ENCODE measurements around the gene FAM107B.
A peak's percentile ranks its signal among the peaks of the same experiment; 100 is the strongest.

Gene FAM107B

DNA sequence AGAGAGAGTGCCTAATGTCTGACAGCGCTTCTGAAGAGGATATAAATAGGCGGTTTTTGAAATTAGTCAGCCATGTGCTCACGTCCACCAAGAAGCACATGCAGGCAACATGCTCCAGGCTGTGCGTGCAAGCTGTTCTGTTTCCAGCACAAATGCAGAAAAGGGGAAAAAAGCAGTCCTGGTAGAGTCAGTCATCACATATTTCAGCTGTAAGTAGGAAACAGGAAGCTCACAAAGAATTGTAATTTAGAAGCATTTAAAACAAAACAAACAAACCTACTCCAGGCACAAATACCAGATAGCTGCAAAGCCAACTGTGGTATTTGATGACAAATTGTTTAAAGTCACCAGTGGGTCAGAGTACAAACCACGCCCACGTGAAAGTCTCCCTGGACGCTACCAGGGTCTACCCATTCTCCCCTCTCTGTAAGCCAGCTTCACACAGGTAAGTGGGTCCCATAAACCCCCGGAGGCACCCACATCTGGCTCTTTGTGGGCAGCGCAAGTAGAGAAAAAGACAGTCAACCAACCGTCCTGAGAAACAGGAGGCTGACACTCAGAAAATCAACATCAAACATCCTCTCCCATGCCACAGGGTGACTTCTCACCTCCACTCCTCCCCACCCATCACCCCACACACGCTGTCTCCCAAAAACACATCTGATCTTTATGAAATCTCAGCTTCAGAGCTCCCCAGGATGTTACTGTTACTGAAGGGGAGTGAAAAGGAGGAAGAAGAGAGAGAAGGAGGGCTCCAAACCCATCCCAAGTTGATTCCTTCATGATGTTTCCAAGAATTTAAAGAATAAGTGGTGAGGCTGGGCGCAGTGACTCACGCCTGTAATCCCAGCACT is 186.4 kb downstream of the FAM107B start:
- Histone ChIP-seq H2BK15ac (ENCODE audit: low read depth, poor library complexity, severe bottlenecking) (peak overlapping the region; percentile 98), H3K4me3 (ENCODE audit: insufficient read depth in 1 of 2, low read depth in 1 of 2, low read length in 2 of 2) (no peak overlapping the region), H3K14ac (ENCODE audit: low read length in 2 of 2) (no peak overlapping the region), H3K23ac (ENCODE audit: low read length in 2 of 2) (no peak overlapping the region), H2BK120ac (ENCODE audit: low read depth, low read length) (no peak overlapping the region), H3K36me3 (ENCODE audit: control insufficient read depth in 1 of 2, insufficient read depth in 2 of 2, low read depth in 1 of 2, low read length in 2 of 2) (peaks cover 0 to 3% of the 10 kb centered on the region in 2 experiments), H3K9me3 (ENCODE audit: control insufficient read depth, low read length) (no peaks in the 10 kb centered on the region), H3K27me3 (ENCODE audit: control insufficient read depth in 1 of 2, insufficient read depth in 1 of 2, low read length in 2 of 2) (no peaks in the 10 kb centered on the region), H3K4me2 (ENCODE audit: low read length, poor library complexity, severe bottlenecking) (no peak overlapping the region), H3K79me1 (replicated peaks; ENCODE audit: low read length, poor library complexity, severe bottlenecking) (peaks cover 35% of the 10 kb centered on the region), H2AK5ac (ENCODE audit: low read length, severe bottlenecking) (no peak overlapping the region), H3K27ac (ENCODE audit: low read length, poor library complexity, severe bottlenecking) (no peak overlapping the region), H3K9ac (ENCODE audit: low read length) (peak overlapping the region; percentile 50), H4K8ac (ENCODE audit: low read length) (peak overlapping the region; percentile 33), H2BK12ac (ENCODE audit: low read length in 2 of 2) (peak overlapping the region; percentile 64 to 84), H4K91ac (ENCODE audit: low read length) (no peak overlapping the region), H2AFZ (ENCODE audit: low read depth, low read length) (no peak overlapping the region), H3K4ac (ENCODE audit: low read depth in 1 of 2, low read length in 2 of 2) (no peak overlapping the region), H3K4me1 (ENCODE audit: control insufficient read depth, insufficient read depth, low read depth, low read length) (peaks cover 15% of the 10 kb centered on the region), H2BK5ac (ENCODE audit: low read depth, low read length, poor library complexity, severe bottlenecking) (no peak overlapping the region), H3K18ac (ENCODE audit: low read depth in 1 of 2, low read length in 2 of 2) (peak overlapping the region; percentile 7 to 23)
- peak; percentile 99 for DNase-seq
- 11% methylated on average over 11 of the region's 13 CpGs for WGBS

GRCh38 chr10:14587540-14588083 is 187.1 kb downstream of the FAM107B start:
- Histone ChIP-seq H3K4me2 (ENCODE audit: low read length, poor library complexity, severe bottlenecking) (no peak overlapping the region), H2BK15ac (ENCODE audit: low read depth, poor library complexity, severe bottlenecking) (peak overlapping the region; percentile 13), H3K27me3 (ENCODE audit: control insufficient read depth in 1 of 2, insufficient read depth in 1 of 2, low read length in 2 of 2) (no peaks in the 10 kb centered on the region), H4K8ac (ENCODE audit: low read length) (no peak overlapping the region), H3K23ac (ENCODE audit: low read length in 2 of 2) (peak overlapping the region in 1 of 2 experiments; percentile 31), H2AFZ (ENCODE audit: low read depth, low read length) (no peak overlapping the region), H4K91ac (ENCODE audit: low read length) (peak overlapping the region; percentile 58), H3K4ac (ENCODE audit: low read depth in 1 of 2, low read length in 2 of 2) (peak overlapping the region; percentile 67 to 78), H3K27ac (ENCODE audit: low read length, poor library complexity, severe bottlenecking) (peak overlapping the region; percentile 23), H3K36me3 (ENCODE audit: control insufficient read depth in 1 of 2, insufficient read depth in 2 of 2, low read depth in 1 of 2, low read length in 2 of 2) (peaks cover 0 to under 1% of the 10 kb centered on the region in 2 experiments), H3K79me1 (replicated peaks; ENCODE audit: low read length, poor library complexity, severe bottlenecking) (peaks cover 39% of the 10 kb centered on the region), H2AK5ac (ENCODE audit: low read length, severe bottlenecking) (peak overlapping the region; percentile 78), H3K9ac (ENCODE audit: low read length) (peak overlapping the region; percentile 31), H3K4me3 (ENCODE audit: insufficient read depth in 1 of 2, low read depth in 1 of 2, low read length in 2 of 2) (no peak overlapping the region), H2BK5ac (ENCODE audit: low read depth, low read length, poor library complexity, severe bottlenecking) (no peak overlapping the region), H3K4me1 (ENCODE audit: control insufficient read depth, insufficient read depth, low read depth, low read length) (peaks cover 15% of the 10 kb centered on the region), H2BK12ac (ENCODE audit: low read length in 2 of 2) (peak overlapping the region in 1 of 2 experiments; percentile 38), H3K9me3 (ENCODE audit: control insufficient read depth, low read length) (no peaks in the 10 kb centered on the region), H3K14ac (ENCODE audit: low read length in 2 of 2) (no peak overlapping the region), H2BK120ac (ENCODE audit: low read depth, low read length) (peak overlapping the region; percentile 80), H3K18ac (ENCODE audit: low read depth in 1 of 2, low read length in 2 of 2) (peak overlapping the region; percentile 38 to 91)
- WGBS, result 40% methylated on average over 6 of the region's 6 CpGs
- DNase-seq, result no peak

GRCh38 chr10:14586901-14587300 is 187.8 kb downstream of the FAM107B start:
- no peak overlapping the region for H3K27ac ChIP-seq (ENCODE audit: low read length, poor library complexity, severe bottlenecking)
- peaks cover 35% of the 10 kb centered on the region for H3K79me1 ChIP-seq (replicated peaks; ENCODE audit: low read length, poor library complexity, severe bottlenecking)
- no peak overlapping the region for H4K8ac ChIP-seq (ENCODE audit: low read length)
- 98% methylated on average over 6 of the region's 6 CpGs for WGBS
- H3K27me3 ChIP-seq (ENCODE audit: control insufficient read depth in 1 of 2, insufficient read depth in 1 of 2, low read length in 2 of 2), result no peaks in the 10 kb centered on the region
- H3K9me3 ChIP-seq (ENCODE audit: control insufficient read depth, low read length), result no peaks in the 10 kb centered on the region
- H2AK5ac ChIP-seq (ENCODE audit: low read length, severe bottlenecking), result no peak overlapping the region
- no peaks in the 10 kb centered on the region for H3K36me3 ChIP-seq (ENCODE audit: control insufficient read depth in 1 of 2, insufficient read depth in 2 of 2, low read depth in 1 of 2, low read length in 2 of 2)
- no peak overlapping the region for H2AFZ ChIP-seq (ENCODE audit: low read depth, low read length)
- no peak overlapping the region for H3K23ac ChIP-seq (ENCODE audit: low read length in 2 of 2)
- H2BK120ac ChIP-seq (ENCODE audit: low read depth, low read length), result no peak overlapping the region
- H2BK12ac ChIP-seq (ENCODE audit: low read length in 2 of 2), result no peak overlapping the region
- no peak overlapping the region for H2BK5ac ChIP-seq (ENCODE audit: low read depth, low read length, poor library complexity, severe bottlenecking)
- no peak for DNase-seq
- H2BK15ac ChIP-seq (ENCODE audit: low read depth, poor library complexity, severe bottlenecking), result no peak overlapping the region
- no peak overlapping the region for H3K14ac ChIP-seq (ENCODE audit: low read length in 2 of 2)
- H3K18ac ChIP-seq (ENCODE audit: low read depth in 1 of 2, low read length in 2 of 2), result no peak overlapping the region
- H3K4me3 ChIP-seq (ENCODE audit: insufficient read depth in 1 of 2, low read depth in 1 of 2, low read length in 2 of 2), result no peak overlapping the region
- H3K4me1 ChIP-seq (ENCODE audit: control insufficient read depth, insufficient read depth, low read depth, low read length), result peaks cover 15% of the 10 kb centered on the region
- H3K4me2 ChIP-seq (ENCODE audit: low read length, poor library complexity, severe bottlenecking), result no peak overlapping the region
- H4K91ac ChIP-seq (ENCODE audit: low read length), result no peak overlapping the region
- H3K4ac ChIP-seq (ENCODE audit: low read depth in 1 of 2, low read length in 2 of 2), result no peak overlapping the region
- H3K9ac ChIP-seq (ENCODE audit: low read length), result no peak overlapping the region

Measured in mesenchymal stem cell (in vitro differentiated cells and primary cell).